SK-N-SH (cell line): ENCODE data around the gene MACROD2.

Experiments used
- EP300 ChIP-seq, 2 experiments: IDR thresholded peaks; 2 replicates each; pipeline versions ENCODE4 v1.4.0 to v1.6.1; 2012; ENCODE audit warnings: borderline replicate concordance in 1 of 2, low read depth in 1 of 2, low read length in 1 of 2
- FOXJ3 ChIP-seq: sonication (generic); formaldehyde crosslinking; IDR thresholded peaks from 2 replicates; pipeline ENCODE4 v1.5.1; 2020; ENCODE audit warnings: mild to moderate bottlenecking, missing genetic modification reagents
- RAD21 ChIP-seq: IDR thresholded peaks from 2 replicates; pipeline ENCODE4 v1.6.1; 2012; ENCODE audit warnings: mild to moderate bottlenecking, low read length
- SMC3 ChIP-seq: IDR thresholded peaks from 2 replicates; pipeline ENCODE4 v1.6.1; 2012; ENCODE audit warnings: low read depth, low read length, improper control_type of control experiment
- TAF1 ChIP-seq: IDR thresholded peaks from 2 replicates; pipeline ENCODE4 v1.6.1; 2012; ENCODE audit warnings: low read depth, mild to moderate bottlenecking, low read length, moderate library complexity, borderline replicate concordance
- TF ChIP-seq, protein P1 (sequence below): fragments of 200-600 bp; sonication (generic); IDR thresholded peaks from 2 replicates; pipeline ENCODE4 v1.6.1; 2017; ENCODE audit warnings: antibody characterized with exemption, mild to moderate bottlenecking, moderate library complexity
- TF ChIP-seq, protein P2 (sequence below): IDR thresholded peaks from 2 replicates; pipeline ENCODE4; 2012

DNA sequence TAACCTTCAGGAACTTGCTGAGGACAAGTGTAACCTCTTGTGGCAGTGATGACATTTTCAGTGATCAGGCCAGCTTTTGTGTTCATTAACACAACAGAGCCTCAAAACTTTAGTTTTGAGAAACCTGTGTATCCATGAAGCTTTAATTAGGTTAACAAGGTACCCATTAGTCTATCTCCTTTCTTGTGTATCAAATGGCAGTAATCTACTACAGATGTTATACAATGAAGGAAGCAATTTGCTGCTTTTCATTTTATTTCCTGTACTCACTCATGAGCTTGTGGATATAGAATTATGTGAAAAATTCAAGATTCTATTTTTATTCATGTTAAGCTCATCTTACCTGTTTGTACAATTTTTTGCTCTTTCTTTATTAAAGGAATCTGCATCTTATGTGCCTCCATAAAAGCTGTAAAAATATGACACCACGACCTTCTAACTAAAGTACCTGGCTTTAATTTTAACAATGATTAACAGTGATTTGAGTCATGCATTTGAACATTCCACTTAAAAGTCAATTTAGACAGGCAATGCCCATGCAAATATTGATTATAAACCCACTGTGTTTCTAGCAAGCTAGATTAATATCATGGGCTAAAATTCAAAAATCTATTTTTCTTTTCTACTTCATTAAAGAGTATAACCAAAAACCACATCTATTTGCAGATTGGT lies 1680.6 kb downstream of the MACROD2 start:
- TF ChIP-seq TAF1, result no peak
- TF ChIP-seq, protein P1, sequence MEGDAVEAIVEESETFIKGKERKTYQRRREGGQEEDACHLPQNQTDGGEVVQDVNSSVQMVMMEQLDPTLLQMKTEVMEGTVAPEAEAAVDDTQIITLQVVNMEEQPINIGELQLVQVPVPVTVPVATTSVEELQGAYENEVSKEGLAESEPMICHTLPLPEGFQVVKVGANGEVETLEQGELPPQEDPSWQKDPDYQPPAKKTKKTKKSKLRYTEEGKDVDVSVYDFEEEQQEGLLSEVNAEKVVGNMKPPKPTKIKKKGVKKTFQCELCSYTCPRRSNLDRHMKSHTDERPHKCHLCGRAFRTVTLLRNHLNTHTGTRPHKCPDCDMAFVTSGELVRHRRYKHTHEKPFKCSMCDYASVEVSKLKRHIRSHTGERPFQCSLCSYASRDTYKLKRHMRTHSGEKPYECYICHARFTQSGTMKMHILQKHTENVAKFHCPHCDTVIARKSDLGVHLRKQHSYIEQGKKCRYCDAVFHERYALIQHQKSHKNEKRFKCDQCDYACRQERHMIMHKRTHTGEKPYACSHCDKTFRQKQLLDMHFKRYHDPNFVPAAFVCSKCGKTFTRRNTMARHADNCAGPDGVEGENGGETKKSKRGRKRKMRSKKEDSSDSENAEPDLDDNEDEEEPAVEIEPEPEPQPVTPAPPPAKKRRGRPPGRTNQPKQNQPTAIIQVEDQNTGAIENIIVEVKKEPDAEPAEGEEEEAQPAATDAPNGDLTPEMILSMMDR, result no peak
- TF ChIP-seq SMC3, result no peak
- no peak for TF ChIP-seq FOXJ3 (CRISPR knock-in tag)
- TF ChIP-seq RAD21, result no peak
- TF ChIP-seq EP300 (IDR thresholded peaks at IDR 0.05; ENCODE audit: borderline replicate concordance in 1 of 2, low read depth in 1 of 2, low read length in 1 of 2), result no peak; a peak in 1 of 4 replicates
- TF ChIP-seq, protein P2, sequence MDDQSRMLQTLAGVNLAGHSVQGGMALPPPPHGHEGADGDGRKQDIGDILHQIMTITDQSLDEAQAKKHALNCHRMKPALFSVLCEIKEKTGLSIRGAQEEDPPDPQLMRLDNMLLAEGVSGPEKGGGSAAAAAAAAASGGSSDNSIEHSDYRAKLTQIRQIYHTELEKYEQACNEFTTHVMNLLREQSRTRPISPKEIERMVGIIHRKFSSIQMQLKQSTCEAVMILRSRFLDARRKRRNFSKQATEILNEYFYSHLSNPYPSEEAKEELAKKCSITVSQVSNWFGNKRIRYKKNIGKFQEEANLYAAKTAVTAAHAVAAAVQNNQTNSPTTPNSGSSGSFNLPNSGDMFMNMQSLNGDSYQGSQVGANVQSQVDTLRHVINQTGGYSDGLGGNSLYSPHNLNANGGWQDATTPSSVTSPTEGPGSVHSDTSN, result no peak
